ENCODE measurements around the gene CNTN1.

Gene CNTN1

DNA sequence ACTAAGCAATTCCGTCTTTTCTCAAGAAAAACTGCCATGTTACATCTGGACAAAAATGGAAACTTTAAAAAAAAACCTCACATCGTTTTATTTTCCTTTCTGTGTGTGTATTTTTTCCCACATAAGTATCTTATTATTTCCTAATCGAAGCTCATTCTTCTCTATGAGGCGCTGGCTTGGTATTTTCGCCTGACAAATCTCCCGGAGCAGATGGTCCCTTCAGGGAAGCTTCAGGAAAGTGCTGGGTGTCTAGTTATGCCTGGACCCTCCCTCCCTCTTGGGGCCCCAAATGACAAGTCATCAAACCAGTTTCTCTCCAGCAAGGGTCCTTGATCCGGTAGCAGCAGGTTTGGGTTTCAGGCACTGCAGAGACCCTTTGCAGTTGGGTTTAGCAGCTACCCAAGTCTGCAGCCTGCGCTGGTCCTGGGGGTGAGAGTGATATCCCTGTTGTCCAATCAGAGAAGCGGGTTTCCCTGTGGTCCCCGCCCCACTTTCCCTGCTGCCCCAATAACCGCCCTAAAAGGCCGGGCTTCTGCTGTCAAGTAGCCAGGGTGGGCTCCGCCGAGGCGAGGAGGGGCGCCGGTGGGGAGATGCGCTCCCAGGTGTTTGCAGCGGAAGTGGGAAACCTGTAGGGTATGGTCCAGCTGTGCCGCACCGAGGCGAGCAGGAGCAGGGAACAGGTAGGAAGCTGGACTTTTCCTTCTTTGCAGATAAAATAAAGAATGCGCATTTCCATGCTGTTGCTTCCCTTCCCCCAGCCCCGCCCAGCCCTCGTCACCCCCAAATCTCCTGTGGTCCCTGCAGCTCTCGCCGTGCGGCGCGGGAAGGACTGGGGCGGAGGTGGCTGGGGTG, at the start of gene CNTN1:
CNTN1 (plus strand) TSS at position 527 of the 852 bp plus-strand sequence.
- peak; percentile 68 for DNase-seq (ENCODE audit: low spot score)
- in situ Hi-C loops (cut with MboI; ENCODE audit: low sequenced_read_pairs, unreplicated experiment), result no loop called here
- TF ChIP-seq CTCF (IDR thresholded peaks at IDR 0.05; ENCODE audit: borderline replicate concordance, control extremely low read depth, extremely low read depth, insufficient read depth, missing control alignments), result no peak

GRCh38 chr12:40643506-40643905, 48.7 kb upstream of the CNTN1 start:
- DNase-seq (ENCODE audit: low spot score), result no peak
- TF ChIP-seq CTCF (IDR thresholded peaks at IDR 0.05; ENCODE audit: borderline replicate concordance, control extremely low read depth, extremely low read depth, insufficient read depth, missing control alignments), result no peak
- in situ Hi-C loops (cut with MboI; ENCODE audit: low sequenced_read_pairs, unreplicated experiment), result no loop called here

DNA sequence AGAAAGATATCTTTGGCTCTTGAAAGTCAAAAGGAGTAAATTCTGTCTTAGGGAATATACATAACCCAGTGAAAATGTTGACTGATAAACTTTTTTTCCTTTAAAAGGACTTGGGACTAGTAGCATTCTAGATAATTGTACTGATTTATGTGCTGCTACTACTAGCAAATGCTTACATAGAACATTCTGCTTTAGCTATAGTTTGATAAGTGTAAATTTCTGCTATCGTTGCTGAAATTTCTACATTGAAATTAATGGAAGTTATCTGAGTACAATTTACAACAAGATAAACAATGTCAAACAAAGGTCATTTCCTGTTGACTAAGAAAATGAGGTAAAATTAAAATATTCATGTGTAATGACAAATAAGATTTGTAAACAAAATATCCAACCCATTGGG, 48.3 kb upstream of the CNTN1 start:
- DNase-seq (ENCODE audit: low spot score), result no peak
- in situ Hi-C loops (cut with MboI; ENCODE audit: low sequenced_read_pairs, unreplicated experiment), result no loop called here
- TF ChIP-seq CTCF (IDR thresholded peaks at IDR 0.05; ENCODE audit: borderline replicate concordance, control extremely low read depth, extremely low read depth, insufficient read depth, missing control alignments), result no peak

GRCh38 chr12:40644708-40645107, 47.5 kb upstream of the CNTN1 start:
- in situ Hi-C loops (cut with MboI; ENCODE audit: low sequenced_read_pairs, unreplicated experiment), result no loop called here
- TF ChIP-seq CTCF (IDR thresholded peaks at IDR 0.05; ENCODE audit: borderline replicate concordance, control extremely low read depth, extremely low read depth, insufficient read depth, missing control alignments), result no peak
- DNase-seq (ENCODE audit: low spot score), result no peak

GRCh38 chr12:40645361-40645760, 46.9 kb upstream of the CNTN1 start:
- no peak for DNase-seq (ENCODE audit: low spot score)
- in situ Hi-C loops (cut with MboI; ENCODE audit: low sequenced_read_pairs, unreplicated experiment), result no loop called here
- TF ChIP-seq CTCF (IDR thresholded peaks at IDR 0.05; ENCODE audit: borderline replicate concordance, control extremely low read depth, extremely low read depth, insufficient read depth, missing control alignments), result no peak

DNA sequence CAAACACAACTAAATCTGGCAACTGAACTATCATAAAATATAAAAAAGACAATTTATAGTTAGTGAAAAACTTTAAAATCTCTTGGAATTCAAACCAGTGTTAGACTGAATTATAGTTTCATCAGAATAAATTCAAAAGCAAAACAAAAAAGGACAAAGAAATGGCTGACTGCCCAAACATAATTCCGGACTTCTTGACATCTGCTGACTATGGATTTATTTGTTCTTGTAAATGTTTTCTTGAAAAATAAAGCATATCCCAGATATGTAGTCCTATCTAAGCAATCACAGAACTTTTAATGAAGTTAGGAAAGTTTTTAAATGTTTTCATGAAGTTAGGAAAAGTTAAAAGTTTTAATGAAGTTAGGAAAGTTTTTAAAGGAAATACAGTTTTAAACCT, 45.8 kb upstream of the CNTN1 start:
- DNase-seq (ENCODE audit: low spot score), result no peak
- in situ Hi-C loops (cut with MboI; ENCODE audit: low sequenced_read_pairs, unreplicated experiment), result no loop called here
- no peak for TF ChIP-seq CTCF (IDR thresholded peaks at IDR 0.05; ENCODE audit: borderline replicate concordance, control extremely low read depth, extremely low read depth, insufficient read depth, missing control alignments)

All from GM13976 (cell line).